Adrenal gland (tissue), 12 donors: ENCODE measurements around the gene BPGM. TPM values are rescaled to one million over a fixed set of nuclear protein-coding genes. Genes with fewer than 3 reads are reported as not detected.

ENCODE experiments used
- DNase-seq, 7 donors: peaks; one replicate each; pipeline ENCODE4 v3.0.0-alpha.2; 2019 to 2020
- H3K27ac ChIP-seq, 5 donors: fragments of 200-600 bp; sonication (generic) in 4 of 5; 1 replicate in 3 of 5; 2 replicates in 2 of 5; pipeline versions ENCODE4 v1.5.1 to v1.8.0; 2016 to 2020; ENCODE audit warnings: mild to moderate bottlenecking in 1 of 5
- H3K27me3 ChIP-seq: fragments of 200-600 bp; 2 replicates; pipeline ENCODE4 v1.8.0; 2021
- H3K36me3 ChIP-seq, 2 donors: fragments of 200-600 bp; replicated peaks in 1 of 2; 1 replicate in 1 of 2; 2 replicates in 1 of 2; pipeline versions ENCODE4 v1.5.1 to v1.8.0; 2018 to 2022
- H3K4me1 ChIP-seq, 2 donors: fragments of 200-600 bp; replicated peaks in 1 of 2; 1 replicate in 1 of 2; 2 replicates in 1 of 2; pipeline versions ENCODE4 v1.5.1 to v1.8.0; 2018 to 2021
- H3K4me3 ChIP-seq, 4 donors: fragments of 200-600 bp; sonication (generic) in 3 of 4; one replicate each; pipeline ENCODE4 v1.5.1; 2016 to 2018
- H3K9me3 ChIP-seq, 3 donors: fragments of 200-600 bp; sonication (generic) in 1 of 3; replicated peaks in 1 of 3; 1 replicate in 2 of 3; 2 replicates in 1 of 3; pipeline versions ENCODE4 v1.5.1 to v1.8.0; 2016 to 2021
- CTCF ChIP-seq, 6 experiments: fragments of 450-650 bp in 4 of 6; fragments of 200-600 bp in 2 of 6; sonication (generic) in 1 of 6; IDR thresholded peaks; 1 replicate in 5 of 6; 2 replicates in 1 of 6; pipeline versions ENCODE4 v1.5.1 to v1.8.0; 2016 to 2021; ENCODE audit warnings: antibody characterized with exemption in 6 of 6, mild to moderate bottlenecking in 2 of 6, moderate library complexity in 1 of 6
- POLR2A ChIP-seq, 2 donors: fragments of 450-650 bp; IDR thresholded peaks; one replicate each; pipeline ENCODE4 v1.6.1; 2017; ENCODE audit warnings: antibody characterized with exemption in 2 of 2, mild to moderate bottlenecking in 2 of 2, moderate library complexity in 1 of 2
- WGBS, 4 donors: extraction: QIAGEN DNeasy Blood & Tissue Kit in 2 of 4; methylation state at CpG; one replicate each; pipeline versions ENCODE4 v1.1.5 to v1.1.7; 2013 to 2017; 5-methylcytosine and 5-hydroxymethylcytosine counted together
- intact Hi-C, 2 donors: fragments of 100-400 bp; cut with DNase I; formaldehyde crosslinking; loops; one replicate each; pipeline versions ENCODE4 v1.14.1 to v1.15.0; 2022 to 2023
- polyA plus RNA-seq, 3 donors: library from polyadenylated mRNA; stranded (reverse); fragments of 200-250 nt in 2 of 3; fragments of 350-450 nt in 1 of 3; fragmentation: Illumina TruSeq in 1 of 3; extraction: RNeasy Lipid Tissue Mini Kit (QIAGEN cat#74804) in 1 of 3; gene quantifications; one replicate each; pipeline ENCODE4 v1.2.3, GENCODE V29; 2013 to 2014
- total RNA-seq, 9 donors: library from RNA; depleted of rRNA in 4 of 9; stranded (reverse); fragments of >200 nt in 4 of 9; fragments of 120-200 nt in 1 of 9; fragmentation: NEBNext Ultra II Directional in 1 of 9; extraction: Animal tissue kit (Norgen Biotek cat#: 25700) in 1 of 9; gene quantifications; one replicate each; pipeline versions ENCODE4 v1.1.0 to v1.2.4, GENCODE V29; 2013 to 2023
- donor health status: healthy with polysubstance abuse.
- donor health status: Bipolar disorder and iron deficiency.
- donor health status: DM: yes; HTN: yes; CAD: no.
- donor health status: DM: no; HTN: no; CAD: no.
- donor health status: DM: no; HTN: no; CAD: no.
- donor health status: DM: yes; HTN: yes; CAD: no.

The BPGM gene
- total and polyA plus RNA-seq, 12 donors = 12.1 to 34.8 (median 17.9) TPM

GRCh38 chr7:134694299-134694698 lies 47.6 kb downstream of the BPGM start:
- TF ChIP-seq POLR2A (IDR thresholded peaks at IDR 0.05) (no peak), CTCF (IDR thresholded peaks at IDR 0.05) (peak in 1 of 6 experiments; percentile 9)
- H3K4me3 ChIP-seq = no peak overlapping the region
- H3K27me3 ChIP-seq = no peaks in the 10 kb centered on the region
- H3K27ac ChIP-seq = peak overlapping the region in 2 of 5 donors; percentile 6 to 21
- no peaks in the 10 kb centered on the region for H3K36me3 ChIP-seq
- no peaks in the 10 kb centered on the region for H3K9me3 ChIP-seq
- H3K4me1 ChIP-seq = no peaks in the 10 kb centered on the region
- intact Hi-C loops = loop anchor here (10.0 kb wide), 4 partner anchors 51 to 481 kb away; partner anchors contain the start of gene CYREN (in 1 of the 2)
- DNase-seq = no peak
- 67 to 75% (median 71%) methylated on average over 7 of the region's 7 CpGs for WGBS, 4 donors

DNA sequence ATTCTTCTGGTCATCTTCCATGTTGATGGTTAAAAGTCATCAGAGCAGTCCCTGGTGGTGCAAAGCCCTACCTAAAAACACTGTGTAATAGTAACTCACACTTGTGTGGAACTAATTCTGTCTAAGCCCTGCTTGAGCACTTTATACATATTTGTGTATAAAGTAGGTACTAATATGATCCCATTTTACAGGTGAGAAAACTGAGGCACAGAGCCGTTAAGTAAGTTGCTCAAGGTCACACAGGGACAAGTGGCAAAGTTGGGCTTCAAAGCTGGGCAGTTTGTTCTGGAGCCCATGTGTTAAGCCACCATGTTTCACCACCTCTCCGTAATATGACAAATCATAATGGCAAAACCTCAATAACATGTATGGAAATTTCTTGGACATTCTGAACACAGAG lies 48.1 kb downstream of the BPGM start:
- Histone ChIP-seq H3K27me3 (no peaks in the 10 kb centered on the region), H3K36me3 (no peaks in the 10 kb centered on the region), H3K27ac (peak overlapping the region in 2 of 5 donors; percentile 8 to 61), H3K9me3 (no peaks in the 10 kb centered on the region), H3K4me1 (no peaks in the 10 kb centered on the region), H3K4me3 (no peak overlapping the region)
- no peak for DNase-seq
- intact Hi-C loops = loop anchor here (10.0 kb wide), 4 partner anchors 50 to 480 kb away; partner anchors contain the start of gene CYREN (in 1 of the 2)
- TF ChIP-seq POLR2A (IDR thresholded peaks at IDR 0.05) = no peak
- no peak for TF ChIP-seq CTCF (IDR thresholded peaks at IDR 0.05)
- 90 to 94% (median 92%) methylated on average over 2 of the region's 2 CpGs for WGBS, 4 donors

DNA sequence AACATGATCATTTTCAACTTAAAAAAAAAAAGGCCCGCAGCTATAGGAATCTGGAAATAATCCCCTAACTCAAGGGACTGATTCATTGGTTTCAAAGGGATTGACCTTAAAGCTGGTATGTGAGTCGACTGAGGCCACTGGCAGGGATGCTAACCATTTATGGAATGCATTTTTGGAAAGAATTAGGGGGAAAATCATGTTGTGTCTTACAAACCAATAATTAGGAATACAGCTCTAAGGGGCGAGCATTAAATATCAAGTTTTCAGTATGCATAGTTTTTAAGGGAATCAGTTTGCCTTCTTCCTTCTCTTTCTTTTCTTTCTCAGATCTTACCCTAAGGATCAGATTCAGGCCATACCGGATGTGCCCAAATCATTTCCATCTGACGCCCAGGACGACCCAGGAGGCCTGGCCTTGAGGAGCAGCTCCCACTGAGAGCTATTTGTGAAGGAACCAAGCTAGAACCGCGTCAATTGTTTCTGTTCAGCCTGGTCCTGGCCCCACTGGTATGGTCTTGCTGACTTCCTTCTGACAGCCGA lies 48.7 kb downstream of the BPGM start:
- TF ChIP-seq POLR2A (IDR thresholded peaks at IDR 0.05) (no peak), CTCF (IDR thresholded peaks at IDR 0.05) (no peak)
- H3K9me3 ChIP-seq = no peaks in the 10 kb centered on the region
- peak overlapping the region in 3 of 5 donors; percentile 25 to 61 (median 43) for H3K27ac ChIP-seq

GRCh38 chr7:134696261-134696660 lies 49.6 kb downstream of the BPGM start:
- Histone ChIP-seq H3K4me1 (no peaks in the 10 kb centered on the region), H3K9me3 (no peaks in the 10 kb centered on the region), H3K36me3 (no peaks in the 10 kb centered on the region), H3K4me3 (no peak overlapping the region), H3K27me3 (no peaks in the 10 kb centered on the region), H3K27ac (peak overlapping the region in 2 of 5 donors; percentile 25 to 61)
- intact Hi-C loops = loop anchor here (10.0 kb wide), 4 partner anchors 49 to 479 kb away; partner anchors contain the start of gene CYREN (in 1 of the 2)
- WGBS, 4 donors = 71 to 86% (median 83%) methylated on average over 5 of the region's 5 CpGs
- TF ChIP-seq CTCF (IDR thresholded peaks at IDR 0.05) (no peak), POLR2A (IDR thresholded peaks at IDR 0.05) (no peak)
- DNase-seq = no peak

More for the DNA sequence above, 48.7 kb downstream of the BPGM start:
- H3K27me3 ChIP-seq = no peaks in the 10 kb centered on the region
- H3K4me1 ChIP-seq = no peaks in the 10 kb centered on the region
- DNase-seq = peak in 2 of 7 donors; percentile 29 to 66
- no peaks in the 10 kb centered on the region for H3K36me3 ChIP-seq
- intact Hi-C loops = loop anchor here (10.0 kb wide), 4 partner anchors 49 to 479 kb away; partner anchors contain the start of gene CYREN (in 1 of the 2)
- no peak overlapping the region for H3K4me3 ChIP-seq
- 39 to 59% (median 55%) methylated on average over 9 of the region's 9 CpGs for WGBS, 4 donors
